C4-2B (cell line): ENCODE data around the gene PRKAG3.

ENCODE experiments used
- H3K27ac ChIP-seq: fragments of 450-650 bp; 2 replicates; pipeline ENCODE4 v1.5.1; 2017
- CTCF ChIP-seq: fragments of 450-650 bp; conservative IDR thresholded peaks from 2 replicates; pipeline ENCODE4 v1.5.1; 2017; ENCODE audit warnings: mild to moderate bottlenecking
- ZFX ChIP-seq: fragments of 450-650 bp; IDR thresholded peaks from 2 replicates; pipeline ENCODE4 v1.6.1; 2017

PRKAG3 gene

GRCh38 chr2:218816561-218817011, 15.0 kb downstream of the PRKAG3 start:
- H3K27ac ChIP-seq: no peak overlapping the region
- TF ChIP-seq CTCF (no peak), ZFX (no peak)

- TF ChIP-seq ZFX: no peak
- no peak for TF ChIP-seq CTCF
- no peak overlapping the region for H3K27ac ChIP-seq
These were observed 16.0 kb downstream of the PRKAG3 start for GRCh38 chr2:218815649-218816048.

GRCh38 chr2:218815244-218815637, 16.4 kb downstream of the PRKAG3 start:
- TF ChIP-seq CTCF (no peak), ZFX (no peak)
- no peak overlapping the region for H3K27ac ChIP-seq

- TF ChIP-seq CTCF (no peak), ZFX (no peak)
- H3K27ac ChIP-seq: no peak overlapping the region
These were observed 16.9 kb downstream of the PRKAG3 start for GRCh38 chr2:218814540-218815243.

GRCh38 chr2:218813771-218814460, 17.7 kb downstream of the PRKAG3 start:
- no peak overlapping the region for H3K27ac ChIP-seq
- no peak for TF ChIP-seq ZFX
- no peak for TF ChIP-seq CTCF

DNA sequence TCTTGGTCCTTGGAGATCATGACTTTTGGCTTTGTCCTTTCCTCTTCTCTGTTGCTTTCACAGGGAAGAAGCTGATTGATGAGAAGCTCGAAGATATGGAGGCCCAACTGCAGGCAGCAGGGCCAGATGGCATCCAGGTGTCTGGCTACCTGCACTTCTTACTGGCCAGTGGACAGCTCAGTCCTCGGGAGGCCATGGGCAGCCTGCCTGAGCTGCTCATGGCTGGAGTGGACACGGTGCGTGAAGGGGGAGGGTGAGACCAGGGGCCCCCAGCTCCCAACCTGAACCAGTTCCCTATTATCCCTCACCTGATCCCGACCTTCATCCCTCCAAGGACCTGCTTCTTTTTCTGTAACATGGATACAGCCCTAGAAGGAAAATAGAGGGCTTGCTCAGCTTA, 18.7 kb downstream of the PRKAG3 start:
- TF ChIP-seq ZFX (no peak), CTCF (no peak)
- no peak overlapping the region for H3K27ac ChIP-seq

- no peak overlapping the region for H3K27ac ChIP-seq
- TF ChIP-seq ZFX (no peak), CTCF (no peak)
These were observed 19.3 kb downstream of the PRKAG3 start for GRCh38 chr2:218812096-218812815.
